ENCODE measurements around the gene SWI5.

GRCh38 chr9:128321879-128322403 lies 45.9 kb downstream of the SWI5 start:
- no peak for TF ChIP-seq CHD2 (IDR thresholded peaks at IDR 0.05; ENCODE audit: low read depth, low read length)
- no peak for TF ChIP-seq HMGXB4 (CRISPR knock-in tag; IDR thresholded peaks at IDR 0.05)
- TF ChIP-seq SIX5 (IDR thresholded peaks at IDR 0.05; ENCODE audit: borderline replicate concordance in 1 of 2, insufficient read depth in 1 of 2, low read depth in 1 of 2, low read length in 2 of 2), result no peak
- TF ChIP-seq POLR2AphosphoS5 (IDR thresholded peaks at IDR 0.05; ENCODE audit: control insufficient read depth, insufficient read depth, low read depth, low read length), result no peak
- TF ChIP-seq ZBTB33 (CRISPR knock-in tag; IDR thresholded peaks at IDR 0.05), result no peak
- TF ChIP-seq MXI1 (IDR thresholded peaks at IDR 0.05; ENCODE audit: low read depth, low read length), result no peak
- no peak for TF ChIP-seq ZNF184 (CRISPR knock-in tag; IDR thresholded peaks at IDR 0.05)
- no peak for TF ChIP-seq NBN (IDR thresholded peaks at IDR 0.05; ENCODE audit: low read depth)
- no peak for TF ChIP-seq ZBTB11 (CRISPR knock-in tag; IDR thresholded peaks at IDR 0.05)
- TF ChIP-seq E2F3 (CRISPR knock-in tag; IDR thresholded peaks at IDR 0.05), result 0 out of 2 replicates have a peak, but pooled peaks have one; percentile 68
- TF ChIP-seq ESRRA (IDR thresholded peaks at IDR 0.05; ENCODE audit: borderline replicate concordance, low read depth), result no peak
- TF ChIP-seq CTCF (IDR thresholded peaks at IDR 0.05 in 2 of 3, conservative IDR thresholded peaks at IDR 0.05 in 1 of 3; ENCODE audit: insufficient read depth in 2 of 3, low read depth in 1 of 3, low read length in 3 of 3), result no peak
- TF ChIP-seq HNRNPK (IDR thresholded peaks at IDR 0.05; ENCODE audit: low read depth, low read length, poor library complexity, severe bottlenecking), result no peak
- TF ChIP-seq ZNF140 (CRISPR knock-in tag; IDR thresholded peaks at IDR 0.05), result no peak
